SIG-M5 treated with dmso at 0.1 percent for 504 hours (cell line): Measurements from ENCODE around the gene KCNK6.

Experiments
- DNase-seq: peaks from one replicate; lab custom pipeline; 2025; ENCODE audit not compliant: unreplicated experiment; lab: John Stamatoyannopoulos, UW

The KCNK6 gene

GRCh38 chr19:38294090-38294489 lies 25.6 kb upstream of the KCNK6 start:
- no peak for DNase-seq

- peak; percentile 11 for DNase-seq
Measured at GRCh38 chr19:38298821-38299680, 20.6 kb upstream of the KCNK6 start.

GRCh38 chr19:38303517-38304351 lies 15.9 kb upstream of the KCNK6 start, which contains the start of gene C19orf33:
TSS of gene C19orf33 (plus strand) at chr19:38304251. CDS start at chr19:38304262, 11 bp downstream.
- peak; percentile 42 for DNase-seq

- no peak for DNase-seq
Measured at GRCh38 chr19:38304352-38304865, 15.2 kb upstream of the KCNK6 start.

- peak; percentile 42 for DNase-seq
Measured at GRCh38 chr19:38304866-38305429, 14.7 kb upstream of the KCNK6 start.

- DNase-seq = no peak
Measured at GRCh38 chr19:38306236-38306635, 13.4 kb upstream of the KCNK6 start.

GRCh38 chr19:38307076-38307475 lies 12.6 kb upstream of the KCNK6 start:
- no peak for DNase-seq

GRCh38 chr19:38307597-38307996 lies 12.0 kb upstream of the KCNK6 start:
- no peak for DNase-seq

GRCh38 chr19:38308006-38308766 lies 11.5 kb upstream of the KCNK6 start:
- DNase-seq = no peak

GRCh38 chr19:38308926-38309614 lies 10.6 kb upstream of the KCNK6 start:
- no peak for DNase-seq

- DNase-seq = no peak
Measured at GRCh38 chr19:38309615-38310278, 9.9 kb upstream of the KCNK6 start.

GRCh38 chr19:38310279-38310670 lies 9.4 kb upstream of the KCNK6 start:
- DNase-seq = no peak

- no peak for DNase-seq
Measured at GRCh38 chr19:38310986-38311385, 8.7 kb upstream of the KCNK6 start.

GRCh38 chr19:38315657-38316476 lies 3.8 kb upstream of the KCNK6 start, which contains the start of gene YIF1B:
TSS of gene YIF1B (minus strand) at chr19:38315947. CDS start at chr19:38315917, 30 bp downstream.
- peak; percentile 98 for DNase-seq

GRCh38 chr19:38316477-38317067 lies 3.1 kb upstream of the KCNK6 start:
- no peak for DNase-seq

- peak; percentile 34 for DNase-seq
Measured at GRCh38 chr19:38317104-38317612, 2.5 kb upstream of the KCNK6 start.

- DNase-seq = no peak
Measured at GRCh38 chr19:38318660-38319059, 985 bp upstream of the KCNK6 start.

GRCh38 chr19:38320969-38321339 lies 1.3 kb downstream of the KCNK6 start:
- no peak for DNase-seq
